OCI-LY7 (cell line): Measurements from ENCODE around the gene ZBTB44. TPM values are rescaled to one million over a fixed set of nuclear protein-coding genes. Genes with fewer than 3 reads are reported as not detected.

Experiments used
- BruUV-seq: library from RNA; stranded (reverse); fragments of 400-500 nt; replicated peaks from 2 replicates; lab custom pipeline; 2021; lab: Mats Ljungman, UMichigan
- CTCF ChIA-PET: fragments of 300-600 bp; sonication (Branson Sonifier 250); formaldehyde crosslinking; loops from one replicate; lab custom pipeline; 2022; ENCODE audit warnings: antibody characterized with exemption; ENCODE audit not compliant: unreplicated experiment; lab: Charles Lee
- POLR2A ChIA-PET: fragments of 300-600 bp; sonication (Branson Sonifier 250); formaldehyde crosslinking; loops from one replicate; lab custom pipeline; 2022; ENCODE audit warnings: antibody characterized with exemption; lab: Charles Lee
- DNase-seq: peaks from one replicate; pipeline ENCODE4 v3.0.0-alpha.2; 2015; ENCODE audit warnings: low spot score
- H2AFZ ChIP-seq: fragments of 200-600 bp; sonication (generic), shearing (Covaris generic); 2 replicates; pipeline ENCODE4 v1.6.1; 2014; ENCODE audit warnings: mild to moderate bottlenecking, antibody characterized with exemption, low read length, moderate library complexity
- H3K27ac ChIP-seq: fragments of 200-600 bp; sonication (generic); 2 replicates; pipeline ENCODE4 v1.5.1; 2014; ENCODE audit warnings: mixed run types, low read depth, mild to moderate bottlenecking, moderate library complexity, low read length, inconsistent platforms; ENCODE audit not compliant: poor library complexity, severe bottlenecking
- H3K36me3 ChIP-seq: fragments of 200-600 bp; sonication (generic); 2 replicates; pipeline ENCODE4 v1.6.1; 2014; ENCODE audit warnings: mild to moderate bottlenecking, antibody characterized with exemption, low read length, moderate library complexity, mixed read lengths; ENCODE audit not compliant: insufficient read depth
- H3K4me1 ChIP-seq: fragments of 200-600 bp; sonication (generic); 2 replicates; pipeline ENCODE4 v1.5.1; 2014; ENCODE audit warnings: mild to moderate bottlenecking, low read length; ENCODE audit not compliant: insufficient read depth, poor library complexity, severe bottlenecking
- H3K4me2 ChIP-seq: fragments of 200-600 bp; sonication (generic); 2 replicates; pipeline ENCODE4 v1.6.1; 2014; ENCODE audit warnings: mild to moderate bottlenecking, low read length
- H3K4me3 ChIP-seq: fragments of 200-600 bp; sonication (generic); 2 replicates; pipeline ENCODE4 v1.5.1; 2014; ENCODE audit warnings: mild to moderate bottlenecking, low read depth, low read length; ENCODE audit not compliant: poor library complexity, severe bottlenecking
- H3K79me2 ChIP-seq: fragments of 200-600 bp; sonication (generic); 2 replicates; pipeline ENCODE4 v1.6.1; 2016; ENCODE audit warnings: low read depth, mild to moderate bottlenecking, low read length, moderate library complexity, mixed read lengths; ENCODE audit not compliant: insufficient read depth
- H3K9me2 ChIP-seq: fragments of 200-600 bp; sonication (generic); 2 replicates; pipeline ENCODE4 v1.6.1; 2016; ENCODE audit warnings: mild to moderate bottlenecking, low read length, mixed read lengths; ENCODE audit not compliant: insufficient read depth
- H3K9me3 ChIP-seq: fragments of 200-600 bp; sonication (generic); 2 replicates; pipeline ENCODE4 v1.6.1; 2014; ENCODE audit warnings: mild to moderate bottlenecking, mixed run types, low read length, mixed read lengths
- H4K20me1 ChIP-seq: fragments of 200-600 bp; sonication (generic); 2 replicates; pipeline ENCODE4 v1.6.1; 2014; ENCODE audit warnings: mild to moderate bottlenecking, antibody characterized with exemption, low read length, moderate library complexity, mixed read lengths; ENCODE audit not compliant: insufficient read depth
- EZH2phosphoT487 ChIP-seq: fragments of 200-600 bp; sonication (generic); IDR thresholded peaks from 2 replicates; pipeline ENCODE4 v1.6.1; 2018; ENCODE audit warnings: low read depth, borderline replicate concordance, mild to moderate bottlenecking, mixed run types, antibody characterized with exemption, low read length, moderate library complexity, mixed read lengths
- intact Hi-C: fragments of 100-400 bp; cut with micrococcal nuclease; formaldehyde crosslinking; loops from one replicate; pipeline ENCODE4 v1.10.0; 2022; ENCODE audit not compliant: unreplicated experiment
- small RNA-seq: library from RNA; depleted of rRNA; stranded (forward); fragments of <200 nt; gene quantifications from one replicate; pipeline ENCODE3, GENCODE V24; 2014
- total RNA-seq, 2 experiments: library from RNA; depleted of rRNA in 1 of 2; stranded (reverse); fragments of >200 nt in 1 of 2; shearing (Covaris generic) in 1 of 2; gene quantifications; 2 replicates each; pipeline ENCODE4 v1.2.3, GENCODE V29; 2014 to 2022
- TF ChIP-seq, protein P1 (sequence below): fragments of 200-600 bp; sonication (generic); conservative IDR thresholded peaks from 2 replicates; pipeline ENCODE4 v1.5.1; 2014; ENCODE audit warnings: mild to moderate bottlenecking, antibody characterized with exemption, low read length, moderate library complexity, mixed read lengths

Gene ZBTB44
- total RNA-seq, 2 experiments from 2014 or later = 57.4 to 60.2 TPM

DNA sequence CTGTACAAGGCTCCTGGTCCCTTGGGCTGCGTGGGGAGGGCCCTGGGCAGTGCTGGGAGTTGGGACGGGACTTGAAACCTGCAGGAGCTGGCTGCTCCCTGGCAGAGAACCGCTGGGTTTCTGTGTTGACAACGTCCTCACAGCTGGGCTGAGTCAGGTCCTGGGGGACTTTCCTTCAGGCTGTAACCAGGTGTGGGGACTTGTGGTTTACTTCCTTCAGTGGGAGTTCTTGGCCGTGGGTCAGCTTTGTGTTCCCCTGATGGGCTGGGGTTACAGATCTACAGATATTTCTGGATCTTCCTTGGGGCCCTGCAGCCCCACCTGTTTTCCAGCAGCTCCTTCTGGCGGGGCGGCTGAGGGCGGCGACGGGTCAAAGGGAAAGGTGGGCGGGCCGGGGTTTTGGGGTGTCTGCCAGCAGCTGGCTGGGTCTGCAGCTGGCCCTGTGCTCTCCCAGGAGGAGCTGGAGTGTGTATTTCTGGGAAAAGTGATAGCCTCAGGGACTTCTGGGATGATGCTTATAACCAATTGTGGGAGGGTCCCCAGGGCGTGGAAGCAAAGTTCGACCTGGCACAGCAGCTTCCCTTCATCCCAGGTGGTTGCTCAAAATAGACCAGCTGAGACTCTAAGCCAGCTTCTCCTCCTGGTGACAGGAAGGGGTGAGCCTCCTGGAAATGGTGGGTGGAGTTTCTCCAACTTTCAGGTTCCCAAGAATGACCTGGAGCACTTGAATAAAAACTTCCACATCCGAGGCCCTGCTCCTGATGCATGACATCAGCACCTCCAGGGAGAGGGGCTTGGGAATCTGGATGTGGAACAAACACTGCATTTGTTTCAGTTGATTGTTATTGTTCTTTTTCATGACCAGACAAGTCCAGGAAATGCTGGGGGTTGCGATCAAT is 136.0 kb downstream of the ZBTB44 start:
- no peaks in the 10 kb centered on the region for H4K20me1 ChIP-seq
- DNase-seq = peak; percentile 87
- no peaks in the 10 kb centered on the region for H3K9me2 ChIP-seq
- no TSS peak for BruUV-seq
- H3K36me3 ChIP-seq = peaks cover 41% of the 10 kb centered on the region
- TF ChIP-seq EZH2phosphoT487 = no peak
- TF ChIP-seq, protein P1, sequence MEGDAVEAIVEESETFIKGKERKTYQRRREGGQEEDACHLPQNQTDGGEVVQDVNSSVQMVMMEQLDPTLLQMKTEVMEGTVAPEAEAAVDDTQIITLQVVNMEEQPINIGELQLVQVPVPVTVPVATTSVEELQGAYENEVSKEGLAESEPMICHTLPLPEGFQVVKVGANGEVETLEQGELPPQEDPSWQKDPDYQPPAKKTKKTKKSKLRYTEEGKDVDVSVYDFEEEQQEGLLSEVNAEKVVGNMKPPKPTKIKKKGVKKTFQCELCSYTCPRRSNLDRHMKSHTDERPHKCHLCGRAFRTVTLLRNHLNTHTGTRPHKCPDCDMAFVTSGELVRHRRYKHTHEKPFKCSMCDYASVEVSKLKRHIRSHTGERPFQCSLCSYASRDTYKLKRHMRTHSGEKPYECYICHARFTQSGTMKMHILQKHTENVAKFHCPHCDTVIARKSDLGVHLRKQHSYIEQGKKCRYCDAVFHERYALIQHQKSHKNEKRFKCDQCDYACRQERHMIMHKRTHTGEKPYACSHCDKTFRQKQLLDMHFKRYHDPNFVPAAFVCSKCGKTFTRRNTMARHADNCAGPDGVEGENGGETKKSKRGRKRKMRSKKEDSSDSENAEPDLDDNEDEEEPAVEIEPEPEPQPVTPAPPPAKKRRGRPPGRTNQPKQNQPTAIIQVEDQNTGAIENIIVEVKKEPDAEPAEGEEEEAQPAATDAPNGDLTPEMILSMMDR = no peak
- H3K4me3 ChIP-seq = peak overlapping the region; percentile 64
- peaks cover 15% of the 10 kb centered on the region; the same call in 1 of the 2 replicates for H3K9me3 ChIP-seq
- H3K4me2 ChIP-seq = peak overlapping the region; percentile 94
- H3K79me2 ChIP-seq = peaks cover 92% of the 10 kb centered on the region
- intact Hi-C loops = no loop called here
- peaks cover 88% of the 10 kb centered on the region for H3K4me1 ChIP-seq
- POLR2A ChIA-PET = interaction anchor here (0.6 to 5.9 kb wide), 15 partner anchors 8 to 246 kb away, joined by 3 to 74 read pairs (median 4); partner anchors contain the start of gene PRDM10
- H3K27ac ChIP-seq = peak overlapping the region; percentile 99
- CTCF ChIA-PET = interaction anchor here (0.6 kb wide), 1 partner anchor 143 kb away, joined by 3 read pairs; no protein-coding TSS in a partner anchor
- H2AFZ ChIP-seq = no peak overlapping the region

DNA sequence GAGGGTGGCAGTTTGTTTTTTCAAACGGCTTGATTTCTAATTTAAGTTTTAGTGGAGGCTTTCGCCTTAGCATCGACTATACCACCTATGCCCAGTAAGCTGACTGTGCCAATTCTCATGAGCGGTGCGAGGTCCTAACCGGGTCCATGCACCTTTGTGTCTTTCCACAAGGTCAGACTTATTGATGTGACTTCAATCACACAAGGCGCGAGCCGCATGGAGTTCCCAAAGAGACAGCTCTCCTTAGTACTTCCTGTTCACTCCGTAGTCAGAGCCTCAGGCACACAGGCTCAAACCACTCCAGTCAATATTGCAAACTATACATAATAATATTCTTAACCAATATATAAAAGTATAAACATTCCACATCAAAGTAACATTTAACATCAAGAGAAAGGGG is 136.9 kb downstream of the ZBTB44 start:
- H3K9me3 ChIP-seq = peaks cover 16% of the 10 kb centered on the region; the same call in 1 of the 2 replicates
- H2AFZ ChIP-seq = no peak overlapping the region
- peaks cover 92% of the 10 kb centered on the region for H3K79me2 ChIP-seq
- CTCF ChIA-PET = interaction anchor here (0.6 to 0.7 kb wide), 2 partner anchors 9 to 142 kb away, joined by 3 read pairs; no protein-coding TSS in a partner anchor
- no peak for TF ChIP-seq EZH2phosphoT487
- TF ChIP-seq, protein P1 = no peak
- BruUV-seq = no TSS peak
- H3K27ac ChIP-seq = peak overlapping the region; percentile 99
- H3K4me3 ChIP-seq = peak overlapping the region; percentile 64
- intact Hi-C loops = no loop called here
- POLR2A ChIA-PET = interaction anchor here (0.6 to 5.9 kb wide), 13 partner anchors 11 to 401 kb away, joined by 4 to 74 read pairs (median 5); partner anchors contain the start of gene PRDM10
- H3K4me1 ChIP-seq = peaks cover 86% of the 10 kb centered on the region
- peaks cover 44% of the 10 kb centered on the region for H3K36me3 ChIP-seq
- H3K4me2 ChIP-seq = peak overlapping the region; percentile 94
- peak; percentile 29 for DNase-seq
- no peaks in the 10 kb centered on the region for H4K20me1 ChIP-seq
- H3K9me2 ChIP-seq = no peaks in the 10 kb centered on the region

Small RNA genes within 50 kb of the gene (small RNA-seq; reads per million reads assigned to genes)
- not detected for gene RN7SL778P

Other genes with a start within 250 kb of the ZBTB44 start
- gene APLP2, start 245.0 kb downstream of the ZBTB44 start, total RNA-seq (2014; rRNA removed; shearing (Covaris generic)) = 144 and 147 TPM in 2 replicates
- 279 and 284 TPM in 2 replicates for gene APLP2, start 245.0 kb downstream of the ZBTB44 start, total RNA-seq (2022)
- gene ST14, start 155.1 kb downstream of the ZBTB44 start, total RNA-seq (2014; rRNA removed; shearing (Covaris generic)) = 110 and 135 TPM in 2 replicates
- 98.0 and 109 TPM in 2 replicates for gene ST14, start 155.1 kb downstream of the ZBTB44 start, total RNA-seq (2022)
- gene ADAMTS8, start 113.7 kb upstream of the ZBTB44 start, total RNA-seq (2014; rRNA removed; shearing (Covaris generic)) = not detected in 2 replicates
- not detected in 2 replicates for gene ADAMTS8, start 113.7 kb upstream of the ZBTB44 start, total RNA-seq (2022)
- not detected in 2 replicates for gene ADAMTS15, start 133.7 kb upstream of the ZBTB44 start, total RNA-seq (2014; rRNA removed; shearing (Covaris generic))
- not detected in 2 replicates for gene ADAMTS15, start 133.7 kb upstream of the ZBTB44 start, total RNA-seq (2022)